Right lobe of liver (tissue), 6 donors: Measurements from ENCODE around the gene CASP8AP2. TPM values are rescaled to one million over a fixed set of nuclear protein-coding genes. Genes with fewer than 3 reads are reported as not detected.

ENCODE experiments used
- ATAC-seq, 4 donors: fragments of 200-7000 bp; cut with Tn5 transposase; one replicate each; pipeline ENCODE4 v1.9.1; 2020; ENCODE audit warnings: mild to moderate bottlenecking in 4 of 4, moderate library complexity in 4 of 4
- DNase-seq, 3 donors: peaks; one replicate each; pipeline ENCODE4 v3.0.0-alpha.2; 2020
- H3K27ac ChIP-seq, 3 donors: fragments of 200-600 bp; one replicate each; pipeline ENCODE4 v1.8.0; 2022
- H3K27me3 ChIP-seq, 2 donors: fragments of 200-600 bp; one replicate each; pipeline ENCODE4 v1.8.0; 2022
- H3K36me3 ChIP-seq, 4 donors: fragments of 200-600 bp; sonication (generic) in 1 of 4; one replicate each; pipeline versions ENCODE4 v1.5.1 to v1.8.0; 2017 to 2022; ENCODE audit warnings: control low read depth in 1 of 4
- H3K4me1 ChIP-seq, 4 donors: fragments of 200-600 bp; sonication (generic) in 1 of 4; one replicate each; pipeline versions ENCODE4 v1.5.1 to v1.8.0; 2017 to 2022; ENCODE audit warnings: control low read depth in 1 of 4
- H3K4me3 ChIP-seq, 3 donors: fragments of 200-600 bp; one replicate each; pipeline ENCODE4 v1.8.0; 2022
- H3K9me3 ChIP-seq, 4 donors: fragments of 200-600 bp; sonication (generic) in 1 of 4; one replicate each; pipeline versions ENCODE4 v1.5.1 to v1.8.0; 2017 to 2022; ENCODE audit warnings: control low read depth in 1 of 4
- CTCF ChIP-seq, 4 donors: fragments of 200-600 bp in 3 of 4; fragments of 450-650 bp in 1 of 4; IDR thresholded peaks; one replicate each; pipeline versions ENCODE4 v1.5.1 to v1.8.0; 2016 to 2022; ENCODE audit warnings: antibody characterized with exemption in 4 of 4, mild to moderate bottlenecking in 2 of 4
- POLR2A ChIP-seq: fragments of 450-650 bp; IDR thresholded peaks from one replicate; pipeline ENCODE4 v1.6.1; 2017; ENCODE audit warnings: antibody characterized with exemption, mild to moderate bottlenecking
- WGBS: methylation state at CpG from one replicate; pipeline ENCODE4 v1.1.6; 2018; ENCODE audit warnings: low coverage, low lambda C conversion rate; ENCODE audit not compliant: insufficient coverage; ENCODE audit errors: missing lambda C conversion rate; 5-methylcytosine and 5-hydroxymethylcytosine counted together
- intact Hi-C, 2 donors: fragments of 100-400 bp; cut with DNase I; formaldehyde crosslinking; loops; one replicate each; pipeline versions ENCODE4 v1.11.2 to v1.14.1; 2022
- total RNA-seq, 6 experiments: library from RNA; depleted of rRNA in 2 of 6; stranded (reverse); fragments of >200 nt in 2 of 6; fragmentation: NEBNext Ultra II Directional in 3 of 6; extraction: Animal tissue kit (Norgen Biotek cat#: 25700) in 3 of 6; gene quantifications; one replicate each; pipeline versions ENCODE4 v1.1.0 to v1.2.4, GENCODE V29; 2016 to 2023
- donor health status: DM: no; HTN: yes; CAD: no.
- donor health status: DM: no; HTN: no; CAD: no.
- donor health status: DM: no; HTN: no; CAD: no.
- donor health status: DM: no; HTN: yes; CAD: no.
- donor health status: DM: no; HTN: yes; CAD: no.

CASP8AP2 gene
- total RNA-seq, 6 experiments from 2014 or later: 3.9 to 6.2 (median 5.0) TPM

DNA sequence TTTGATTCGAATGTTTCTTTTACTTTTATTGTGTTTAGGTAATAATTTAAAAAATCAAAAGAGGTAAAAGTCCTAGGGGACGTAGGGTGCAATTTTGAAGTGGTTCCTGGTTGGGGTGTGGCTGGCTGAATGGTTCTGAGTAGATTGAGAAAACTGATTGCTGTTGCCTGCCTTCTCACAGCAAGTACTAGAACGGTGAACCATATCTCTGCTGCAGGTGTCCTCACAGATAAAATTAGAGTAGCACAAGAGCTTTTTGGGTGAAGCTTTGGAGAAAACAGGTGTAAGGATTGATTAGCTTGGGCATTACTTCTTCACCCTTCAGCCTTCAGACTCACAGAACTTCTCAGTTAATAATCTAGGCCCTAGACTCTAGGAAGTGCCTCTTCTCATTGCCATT is 44.8 kb downstream of the CASP8AP2 start:
- H3K4me1 ChIP-seq: no peaks in the 10 kb centered on the region
- DNase-seq (no peak), ATAC-seq (no peak)
- no peak overlapping the region for H3K27ac ChIP-seq
- no peaks in the 10 kb centered on the region for H3K27me3 ChIP-seq
- peaks cover 0 to 19% (median 4%) of the 10 kb centered on the region in 4 donors for H3K36me3 ChIP-seq
- no peak overlapping the region for H3K4me3 ChIP-seq
- TF ChIP-seq CTCF (IDR thresholded peaks at IDR 0.05): no peak
- intact Hi-C loops: no loop called here
- 81% methylated on average over 3 of the region's 3 CpGs for WGBS
- H3K9me3 ChIP-seq: no peaks in the 10 kb centered on the region

- Histone ChIP-seq H3K4me3 (no peak overlapping the region), H3K4me1 (no peaks in the 10 kb centered on the region), H3K36me3 (no peaks in the 10 kb centered on the region), H3K9me3 (no peaks in the 10 kb centered on the region), H3K27ac (no peak overlapping the region), H3K27me3 (no peaks in the 10 kb centered on the region)
- intact Hi-C loops: no loop called here
- 90% methylated on average over 10 of the region's 44 CpGs for WGBS
- TF ChIP-seq POLR2A: no peak
- TF ChIP-seq CTCF (IDR thresholded peaks at IDR 0.05): no peak
- DNase-seq (no peak), ATAC-seq (no peak)
Measured at GRCh38 chr6:89886378-89887120, 56.9 kb downstream of the CASP8AP2 start.

DNA sequence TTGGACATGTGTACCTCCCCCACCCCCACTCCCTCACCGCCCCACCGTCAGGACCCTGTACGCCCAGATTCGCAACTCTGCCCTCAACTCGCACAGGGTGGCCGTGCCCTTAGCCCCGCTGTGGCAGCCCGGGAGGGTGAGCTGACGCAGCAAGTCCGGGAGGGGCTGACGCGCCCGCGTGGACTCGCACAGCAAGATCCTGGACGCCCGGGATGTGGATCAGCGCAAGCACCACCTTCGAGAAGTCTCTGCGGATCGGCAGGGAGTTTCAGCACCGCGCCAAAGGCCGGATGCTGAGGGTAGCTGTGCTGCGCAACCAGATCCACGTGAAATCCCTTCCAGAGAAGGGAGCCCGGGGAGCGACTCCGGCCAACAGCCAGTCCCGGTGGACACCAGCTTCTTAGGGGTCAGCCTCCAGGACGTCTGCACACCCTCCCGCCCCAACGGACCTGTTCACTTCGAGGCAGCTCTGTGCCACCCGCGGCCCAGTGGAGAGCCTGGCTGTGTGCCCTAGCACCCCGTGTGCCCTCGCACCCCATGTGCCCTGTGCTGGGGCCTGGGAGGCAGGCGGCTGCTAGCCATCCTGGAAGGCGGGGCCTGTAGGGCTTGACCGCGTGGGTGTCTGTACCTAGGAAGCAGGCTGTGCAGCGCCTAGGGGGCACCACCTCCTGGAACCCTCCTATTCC is 57.9 kb downstream of the CASP8AP2 start:
- WGBS: 27% methylated on average over 5 of the region's 43 CpGs
- H3K4me3 ChIP-seq: no peak overlapping the region
- no peaks in the 10 kb centered on the region for H3K27me3 ChIP-seq
- H3K9me3 ChIP-seq: no peaks in the 10 kb centered on the region
- TF ChIP-seq CTCF (IDR thresholded peaks at IDR 0.05) (no peak), POLR2A (no peak)
- ATAC-seq: peak in 2 of 4 donors; percentile 10 to 59
- no peak overlapping the region for H3K27ac ChIP-seq
- H3K36me3 ChIP-seq: no peaks in the 10 kb centered on the region
- H3K4me1 ChIP-seq: no peaks in the 10 kb centered on the region
- DNase-seq: no peak
- intact Hi-C loops: no loop called here

GRCh38 chr6:89888138-89888514 is 58.4 kb downstream of the CASP8AP2 start:
- no peak for TF ChIP-seq POLR2A
- TF ChIP-seq CTCF (IDR thresholded peaks at IDR 0.05): no peak
- no peak overlapping the region for H3K4me3 ChIP-seq
- intact Hi-C loops: no loop called here
- H3K36me3 ChIP-seq: no peaks in the 10 kb centered on the region
- no peaks in the 10 kb centered on the region for H3K9me3 ChIP-seq
- ATAC-seq (no peak), DNase-seq (no peak)
- no peak overlapping the region for H3K27ac ChIP-seq
- no peaks in the 10 kb centered on the region for H3K27me3 ChIP-seq
- 75% methylated on average over 5 of the region's 7 CpGs for WGBS
- no peaks in the 10 kb centered on the region for H3K4me1 ChIP-seq
